A204.1 (cell line): ENCODE data around the gene CAPRIN2.

Experiments
- FAIRE-seq: peaks from 2 replicates; lab custom pipeline; 2012; peaks lifted over from hg19 to GRCh38; lab: Jason Lieb, UNC

The CAPRIN2 gene, protein sequence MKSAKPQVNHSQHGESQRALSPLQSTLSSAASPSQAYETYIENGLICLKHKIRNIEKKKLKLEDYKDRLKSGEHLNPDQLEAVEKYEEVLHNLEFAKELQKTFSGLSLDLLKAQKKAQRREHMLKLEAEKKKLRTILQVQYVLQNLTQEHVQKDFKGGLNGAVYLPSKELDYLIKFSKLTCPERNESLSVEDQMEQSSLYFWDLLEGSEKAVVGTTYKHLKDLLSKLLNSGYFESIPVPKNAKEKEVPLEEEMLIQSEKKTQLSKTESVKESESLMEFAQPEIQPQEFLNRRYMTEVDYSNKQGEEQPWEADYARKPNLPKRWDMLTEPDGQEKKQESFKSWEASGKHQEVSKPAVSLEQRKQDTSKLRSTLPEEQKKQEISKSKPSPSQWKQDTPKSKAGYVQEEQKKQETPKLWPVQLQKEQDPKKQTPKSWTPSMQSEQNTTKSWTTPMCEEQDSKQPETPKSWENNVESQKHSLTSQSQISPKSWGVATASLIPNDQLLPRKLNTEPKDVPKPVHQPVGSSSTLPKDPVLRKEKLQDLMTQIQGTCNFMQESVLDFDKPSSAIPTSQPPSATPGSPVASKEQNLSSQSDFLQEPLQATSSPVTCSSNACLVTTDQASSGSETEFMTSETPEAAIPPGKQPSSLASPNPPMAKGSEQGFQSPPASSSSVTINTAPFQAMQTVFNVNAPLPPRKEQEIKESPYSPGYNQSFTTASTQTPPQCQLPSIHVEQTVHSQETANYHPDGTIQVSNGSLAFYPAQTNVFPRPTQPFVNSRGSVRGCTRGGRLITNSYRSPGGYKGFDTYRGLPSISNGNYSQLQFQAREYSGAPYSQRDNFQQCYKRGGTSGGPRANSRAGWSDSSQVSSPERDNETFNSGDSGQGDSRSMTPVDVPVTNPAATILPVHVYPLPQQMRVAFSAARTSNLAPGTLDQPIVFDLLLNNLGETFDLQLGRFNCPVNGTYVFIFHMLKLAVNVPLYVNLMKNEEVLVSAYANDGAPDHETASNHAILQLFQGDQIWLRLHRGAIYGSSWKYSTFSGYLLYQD

DNA sequence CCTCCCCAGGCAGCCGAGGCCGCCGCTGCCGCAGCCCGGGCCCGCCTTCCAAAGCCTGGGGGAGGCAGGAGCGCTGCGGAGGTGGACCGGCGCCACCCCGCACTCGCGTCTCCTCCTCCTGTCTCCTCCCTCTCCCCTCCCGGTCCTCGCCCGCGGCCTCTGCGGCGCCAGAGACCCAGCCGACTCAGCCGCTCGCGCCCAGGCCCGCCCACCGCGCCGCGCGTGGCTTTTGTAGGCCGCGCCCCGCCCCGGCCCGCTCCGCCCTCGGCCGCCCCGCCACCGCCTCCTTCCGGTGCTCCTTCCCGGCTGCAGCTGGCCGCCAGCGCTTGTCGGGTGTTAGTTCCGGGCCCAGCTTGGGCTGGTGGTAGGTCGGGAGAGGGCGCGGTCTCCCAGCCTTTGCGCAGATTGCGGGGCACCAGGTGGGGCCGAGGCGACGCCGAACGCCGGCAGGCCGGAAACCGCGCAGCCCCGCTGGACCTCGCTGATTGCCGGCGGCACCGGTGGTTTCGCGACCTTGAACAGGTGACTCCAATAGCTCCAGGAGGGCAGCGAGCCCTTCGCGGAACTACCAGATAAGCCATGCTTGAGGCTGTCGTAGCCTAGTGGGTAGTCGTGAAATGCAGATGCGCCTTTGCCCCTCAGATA is at the start of gene CAPRIN2:
Gene CAPRIN2 (minus strand): TSS at position 202 of the 645 bp plus-strand sequence. CDS start 1,431 bp downstream, outside the sequence.
- FAIRE-seq: no peak

- FAIRE-seq: no peak
Measured at GRCh38 chr12:30797689-30798088, 42.9 kb upstream of the CAPRIN2 start.

GRCh38 chr12:30796891-30797371 is 42.2 kb upstream of the CAPRIN2 start:
- no peak for FAIRE-seq

GRCh38 chr12:30796313-30796780 is 41.6 kb upstream of the CAPRIN2 start:
- FAIRE-seq: no peak

DNA sequence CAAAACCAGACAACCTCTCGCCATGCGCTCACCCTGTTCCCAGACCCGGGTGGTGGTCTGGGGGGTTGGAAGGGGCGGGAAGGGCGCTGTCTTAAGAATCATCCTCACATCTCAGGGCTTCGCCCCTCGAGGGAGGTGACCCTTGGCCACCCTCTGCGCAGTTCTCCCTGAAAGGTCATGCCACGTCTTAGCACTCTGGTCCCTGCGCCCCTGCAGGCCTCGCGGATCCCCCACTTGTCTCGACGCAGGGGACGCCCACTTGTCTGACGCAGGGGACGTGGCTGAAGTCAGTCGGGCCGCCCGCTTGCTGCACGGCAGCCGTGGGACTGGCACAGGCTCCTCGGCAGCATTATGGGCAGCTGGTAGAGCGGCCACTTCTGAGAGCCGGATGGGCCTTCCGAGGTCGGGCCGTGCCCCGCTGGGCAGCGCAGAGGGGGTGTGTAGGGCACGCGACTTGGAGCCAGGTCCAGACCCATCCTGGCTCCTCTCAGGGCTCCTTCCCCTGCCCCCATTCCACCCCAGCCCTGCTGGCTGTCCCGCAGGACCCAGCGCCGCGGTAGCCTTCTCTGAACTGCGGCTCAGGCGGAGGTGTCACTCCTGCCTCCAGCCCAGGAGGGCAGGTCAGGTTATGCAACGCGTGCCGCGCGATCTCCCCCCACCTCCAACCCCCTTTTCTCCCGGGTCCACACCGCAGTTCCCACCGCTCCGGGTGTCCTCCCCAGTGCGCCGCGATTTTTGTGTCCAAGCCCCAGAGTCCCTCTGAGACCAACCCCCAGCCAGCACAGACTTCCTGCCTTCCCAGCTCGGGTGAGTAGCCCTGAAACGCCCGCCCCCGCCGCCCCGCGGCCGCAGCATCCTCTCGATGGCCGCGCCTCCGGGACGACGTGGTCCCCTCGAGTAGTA is 40.9 kb upstream of the CAPRIN2 start:
- no peak for FAIRE-seq

- no peak for FAIRE-seq
Measured at GRCh38 chr12:30794591-30795409, 40.0 kb upstream of the CAPRIN2 start.

DNA sequence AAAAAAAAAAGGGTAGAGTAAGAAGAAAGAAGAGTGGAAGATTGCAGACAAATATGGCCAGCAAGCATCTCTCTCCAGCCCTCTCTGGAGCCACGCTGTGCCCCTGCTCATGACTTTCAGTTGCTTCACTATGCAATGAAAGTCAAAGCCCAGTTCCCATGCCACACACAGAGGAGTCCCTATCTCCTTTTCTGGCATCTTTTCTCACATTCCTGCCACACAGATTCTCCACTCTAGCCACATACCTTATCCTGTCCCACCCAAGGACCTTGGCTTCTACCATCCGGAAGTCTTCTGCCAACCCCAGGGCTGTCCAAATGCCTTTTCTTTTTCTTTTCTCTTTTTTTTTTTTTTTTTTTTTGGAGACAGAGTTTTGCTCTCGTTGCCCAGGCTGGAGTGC is 39.3 kb upstream of the CAPRIN2 start:
- FAIRE-seq: no peak

GRCh38 chr12:30792648-30793499 is 38.1 kb upstream of the CAPRIN2 start:
- FAIRE-seq: no peak

GRCh38 chr12:30792085-30792484 is 37.3 kb upstream of the CAPRIN2 start:
- no peak for FAIRE-seq

GRCh38 chr12:30788754-30789153 is 34.0 kb upstream of the CAPRIN2 start:
- no peak for FAIRE-seq

DNA sequence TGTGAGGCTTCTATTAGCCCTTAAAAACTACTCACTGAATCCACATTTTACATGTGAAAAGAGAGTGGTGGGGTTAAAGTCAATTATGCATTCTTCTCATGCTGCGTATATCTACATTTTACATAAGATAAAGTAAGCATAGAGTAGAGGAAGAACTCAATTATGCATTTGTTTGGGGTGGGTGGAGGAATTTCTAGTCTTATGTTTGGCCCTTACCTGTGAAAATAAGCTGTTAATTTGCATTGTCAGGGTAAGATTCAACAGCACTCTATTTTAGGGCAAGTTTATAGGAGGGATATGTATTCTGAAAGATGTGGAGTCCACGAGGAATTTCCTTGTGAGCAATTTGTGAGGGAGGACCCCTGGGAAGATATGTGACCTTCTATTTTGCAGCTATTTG is 30.9 kb upstream of the CAPRIN2 start:
- no peak for FAIRE-seq

DNA sequence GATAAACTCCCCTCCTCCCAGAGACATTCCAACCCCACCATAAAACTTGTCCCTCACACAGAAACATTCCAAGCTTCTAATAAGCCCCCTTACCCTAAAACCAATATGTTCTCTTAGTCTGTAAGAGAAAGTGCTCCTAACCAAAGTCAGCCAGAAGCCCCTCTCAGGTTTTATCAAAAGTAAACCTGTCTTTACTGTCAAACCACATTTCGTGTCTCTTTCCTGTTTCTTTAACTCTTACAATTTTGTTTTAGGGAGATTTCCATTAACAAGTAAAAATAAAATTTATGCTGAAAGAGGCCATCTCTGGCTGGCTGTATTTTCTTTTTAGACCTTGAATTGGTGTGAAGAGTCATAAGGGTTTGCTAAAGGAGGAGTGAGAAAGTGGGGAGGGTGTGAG is 29.8 kb upstream of the CAPRIN2 start:
- FAIRE-seq: no peak

GRCh38 chr12:30783946-30784345 is 29.2 kb upstream of the CAPRIN2 start:
- no peak for FAIRE-seq

DNA sequence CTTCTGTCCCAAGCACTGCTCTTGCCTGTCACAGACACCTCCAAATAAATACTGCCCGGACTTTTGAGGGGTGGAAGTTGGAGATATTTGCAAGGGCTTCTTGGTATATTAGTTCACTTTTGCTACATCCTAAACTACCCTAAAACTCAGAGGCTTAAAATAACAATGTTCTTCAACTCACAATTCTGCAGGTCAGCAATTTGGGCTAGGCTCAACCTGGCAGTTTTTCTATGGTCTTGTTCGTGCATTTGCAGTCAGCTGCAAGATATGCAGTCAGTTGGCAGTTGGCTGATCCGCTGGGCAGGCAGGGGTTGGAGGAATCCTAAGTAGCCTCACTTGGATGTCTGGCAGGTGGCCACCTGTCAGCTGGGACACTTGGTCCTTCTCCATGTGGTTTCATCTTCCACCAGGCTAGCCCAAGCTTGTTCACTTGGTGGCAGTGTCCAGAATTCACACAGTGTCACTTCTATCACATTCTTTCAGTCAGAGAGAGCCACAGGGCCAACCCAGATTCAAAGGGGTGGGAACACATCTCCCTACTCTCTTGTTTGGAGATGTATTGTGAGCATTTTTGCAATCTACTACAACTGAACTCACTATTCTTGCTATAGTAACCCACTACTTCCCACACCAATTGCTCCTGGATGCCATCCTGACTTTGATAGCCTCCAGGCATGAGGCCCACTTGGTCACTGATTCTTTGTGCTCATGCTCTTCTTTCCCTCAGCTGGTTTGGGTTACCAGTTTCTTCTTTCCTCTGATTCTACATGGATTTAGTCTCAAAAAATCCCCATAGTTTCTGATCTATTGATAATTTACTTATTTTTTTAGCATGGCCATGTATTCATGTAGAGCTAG is 27.8 kb upstream of the CAPRIN2 start:
- FAIRE-seq: no peak

DNA sequence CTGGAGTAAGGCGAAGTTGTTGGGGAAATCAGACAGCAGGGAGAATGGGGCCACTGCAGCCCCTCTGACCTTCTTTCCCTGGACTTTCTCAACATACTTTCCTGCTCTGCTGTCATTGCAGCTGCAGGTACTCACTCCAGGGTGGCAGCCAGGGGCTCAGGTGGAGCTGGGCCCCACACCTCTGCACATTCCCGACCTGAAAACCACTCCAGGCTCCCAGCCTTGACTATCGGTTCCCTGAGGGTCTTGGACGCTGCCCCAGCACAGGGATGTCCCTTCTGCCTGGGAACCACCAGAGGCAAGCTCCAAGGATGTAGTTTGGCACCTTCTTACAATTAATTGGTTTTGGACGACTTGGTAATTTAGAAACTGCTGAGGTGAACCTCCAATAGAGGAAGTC is 24.8 kb upstream of the CAPRIN2 start:
- no peak for FAIRE-seq

DNA sequence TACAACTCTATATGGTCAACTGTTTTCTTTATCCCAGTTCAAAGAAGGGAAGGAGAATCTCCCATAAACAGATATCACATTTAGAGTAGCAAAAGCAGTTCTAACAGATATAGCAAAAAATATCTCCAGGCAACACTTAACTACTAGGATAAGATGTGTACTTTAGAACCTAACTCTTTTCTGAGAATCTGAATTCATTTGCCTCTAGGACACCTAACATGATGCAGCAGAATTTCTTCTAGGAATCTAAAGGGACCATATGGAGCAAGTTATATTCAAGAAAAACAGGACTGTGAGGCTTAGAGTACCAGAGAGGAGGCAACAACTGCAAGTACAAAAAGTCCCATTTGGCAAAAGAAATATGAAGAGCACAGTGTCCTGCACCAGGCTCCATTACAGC is 24.4 kb upstream of the CAPRIN2 start:
- FAIRE-seq: no peak

GRCh38 chr12:30774599-30774998 is 19.8 kb upstream of the CAPRIN2 start:
- peak; percentile 67 for FAIRE-seq

DNA sequence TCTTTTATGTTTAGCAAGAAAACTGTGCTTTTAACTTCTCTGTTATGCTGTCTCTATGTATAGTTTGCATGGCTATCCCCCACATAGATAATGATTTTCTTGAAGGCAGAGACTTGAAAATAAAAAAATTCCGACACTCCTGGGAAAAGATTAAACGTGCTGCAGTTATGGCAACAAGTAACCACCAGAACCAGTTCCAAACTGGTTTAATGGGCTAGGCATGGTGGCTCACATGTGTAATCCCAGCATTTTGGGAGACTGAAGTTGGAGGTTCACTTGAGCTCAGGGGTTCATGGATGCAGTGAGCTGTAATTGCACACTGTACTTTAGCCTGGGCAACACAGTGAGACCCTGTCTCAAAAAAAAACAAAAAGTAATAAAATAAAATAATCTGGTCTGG is 15.1 kb upstream of the CAPRIN2 start:
- no peak for FAIRE-seq
